OCI-LY3 (cell line): Measurements from ENCODE around the gene KLHL6.
A peak's percentile ranks its signal among the peaks of the same experiment; 100 is the strongest.
"Not testable (repeated sequence)": the region's sequence is repeated elsewhere in the genome, so short reads cannot be mapped to it uniquely, and the experiment has no call there.

Source experiments
- H2AFZ ChIP-seq: fragments of 200-600, 300-600 bp; shearing (Covaris generic); 2 replicates; pipeline ENCODE4 v1.6.0; 2014; ENCODE audit warnings: antibody characterized with exemption, low read depth, low read length
- H3K27ac ChIP-seq: fragments of 200-600, 300-600 bp; sonication (generic); 2 replicates; pipeline ENCODE4 v1.5.1; 2014; ENCODE audit warnings: mild to moderate bottlenecking, low read length, moderate library complexity, mixed read lengths
- H3K27me3 ChIP-seq: fragments of 200-600, 300-600 bp; sonication (generic); 2 replicates; pipeline ENCODE4 v1.6.1; 2014; ENCODE audit warnings: low read depth, low read length, mixed read lengths
- H3K36me3 ChIP-seq: fragments of 200-600, 300-600 bp; sonication (generic); replicated peaks from 2 replicates; pipeline ENCODE3; 2014; ENCODE audit warnings: low read depth, low read length, mixed read lengths
- H3K4me1 ChIP-seq: fragments of 300-600, 200-600 bp; sonication (generic); 2 replicates; pipeline ENCODE4 v1.6.1; 2014; ENCODE audit warnings: low read length, mixed read lengths
- H3K4me2 ChIP-seq: fragments of 200-600, 300-600 bp; sonication (generic); 2 replicates; pipeline ENCODE4 v1.6.1; 2014; ENCODE audit warnings: low read length, mixed read lengths
- H3K4me3 ChIP-seq: fragments of 300-600, 200-600 bp; sonication (generic); 2 replicates; pipeline ENCODE4 v1.5.1; 2014; ENCODE audit warnings: antibody characterized with exemption, mild to moderate bottlenecking, low read length, moderate library complexity
- H3K79me2 ChIP-seq: fragments of 300-600, 200-600 bp; shearing (Covaris generic); 2 replicates; pipeline ENCODE4 v1.6.1; 2014; ENCODE audit warnings: mild to moderate bottlenecking, low read length, mixed read lengths
- H3K9ac ChIP-seq: fragments of 300-600, 200-600 bp; shearing (Covaris generic); 2 replicates; pipeline ENCODE4 v1.6.0; 2014; ENCODE audit warnings: mild to moderate bottlenecking, low read length, moderate library complexity
- H3K9me3 ChIP-seq: fragments of 200-600, 300-600 bp; shearing (Covaris generic); 2 replicates; pipeline ENCODE4 v1.6.1; 2014; ENCODE audit warnings: low read length, mixed read lengths; ENCODE audit not compliant: insufficient read depth
- H4K20me1 ChIP-seq: fragments of 200-600, 300-600 bp; sonication (generic); 2 replicates; pipeline ENCODE4 v1.6.1; 2016; ENCODE audit warnings: low read length, mixed read lengths; ENCODE audit not compliant: insufficient read depth
- EZH2phosphoT487 ChIP-seq: fragments of 200-600 bp; shearing (Covaris generic); IDR thresholded peaks from 2 replicates; pipeline ENCODE4 v1.6.1; 2018; ENCODE audit warnings: antibody characterized with exemption, mixed run types, low read depth
- TF ChIP-seq, protein P1 (sequence below): fragments of 200-600, 300-600 bp; sonication (generic); IDR thresholded peaks from 2 replicates; pipeline ENCODE4 v1.5.1; 2014; ENCODE audit warnings: antibody characterized with exemption, low read length, low read depth

Gene KLHL6

DNA sequence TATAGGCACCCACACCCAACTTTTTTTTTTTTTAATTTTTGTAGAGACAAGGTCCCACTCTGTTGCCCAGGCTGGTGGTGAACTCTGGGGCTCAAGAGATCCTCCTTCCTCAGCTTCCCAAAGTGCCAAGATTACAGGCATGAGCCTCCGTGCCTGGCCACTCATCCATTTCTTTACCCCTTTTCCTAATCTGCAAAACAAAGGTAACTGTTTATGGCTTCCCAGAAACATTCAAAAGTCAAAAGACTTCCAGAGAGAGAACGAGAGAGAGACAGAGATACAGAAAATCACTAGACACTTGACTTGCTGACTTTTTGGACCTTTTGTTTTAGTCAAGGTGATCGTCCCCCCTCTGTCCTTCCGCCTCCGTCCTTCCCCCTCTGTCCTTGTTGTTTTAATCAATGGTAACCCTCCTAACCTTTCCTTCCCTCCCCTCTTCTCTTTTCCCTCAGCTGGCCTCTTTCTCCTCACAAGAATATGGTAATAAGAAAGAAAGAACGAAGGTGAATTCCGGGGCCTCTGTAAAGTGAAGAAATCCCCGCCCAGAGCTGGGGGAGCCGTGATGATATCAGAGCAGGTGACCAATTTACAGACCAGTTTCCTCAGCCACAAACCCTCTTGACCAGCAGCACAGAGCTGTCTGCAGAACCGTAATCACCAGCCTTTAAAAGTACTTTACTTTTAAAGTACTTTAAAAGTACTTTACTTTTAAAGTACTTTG lies 21.9 kb downstream of the KLHL6 start:
- Histone ChIP-seq H2AFZ (no peak overlapping the region), H3K4me1 (peaks cover 93% of the 10 kb centered on the region), H3K27ac (peak overlapping the region; percentile 59), H3K4me2 (peak overlapping the region; percentile 65), H3K79me2 (peaks cover 88% of the 10 kb centered on the region), H3K36me3 (peaks cover 26% of the 10 kb centered on the region), H3K4me3 (peak overlapping the region; percentile 42), H3K9me3 (peaks cover 5% of the 10 kb centered on the region; the same call in 1 of the 2 replicates), H4K20me1 (peaks cover 49% of the 10 kb centered on the region), H3K9ac (peak overlapping the region; percentile 29; the same call in 1 of the 2 replicates), H3K27me3 (no peaks in the 10 kb centered on the region)
- no peak for TF ChIP-seq EZH2phosphoT487
- TF ChIP-seq, protein P1, sequence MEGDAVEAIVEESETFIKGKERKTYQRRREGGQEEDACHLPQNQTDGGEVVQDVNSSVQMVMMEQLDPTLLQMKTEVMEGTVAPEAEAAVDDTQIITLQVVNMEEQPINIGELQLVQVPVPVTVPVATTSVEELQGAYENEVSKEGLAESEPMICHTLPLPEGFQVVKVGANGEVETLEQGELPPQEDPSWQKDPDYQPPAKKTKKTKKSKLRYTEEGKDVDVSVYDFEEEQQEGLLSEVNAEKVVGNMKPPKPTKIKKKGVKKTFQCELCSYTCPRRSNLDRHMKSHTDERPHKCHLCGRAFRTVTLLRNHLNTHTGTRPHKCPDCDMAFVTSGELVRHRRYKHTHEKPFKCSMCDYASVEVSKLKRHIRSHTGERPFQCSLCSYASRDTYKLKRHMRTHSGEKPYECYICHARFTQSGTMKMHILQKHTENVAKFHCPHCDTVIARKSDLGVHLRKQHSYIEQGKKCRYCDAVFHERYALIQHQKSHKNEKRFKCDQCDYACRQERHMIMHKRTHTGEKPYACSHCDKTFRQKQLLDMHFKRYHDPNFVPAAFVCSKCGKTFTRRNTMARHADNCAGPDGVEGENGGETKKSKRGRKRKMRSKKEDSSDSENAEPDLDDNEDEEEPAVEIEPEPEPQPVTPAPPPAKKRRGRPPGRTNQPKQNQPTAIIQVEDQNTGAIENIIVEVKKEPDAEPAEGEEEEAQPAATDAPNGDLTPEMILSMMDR, result no peak

DNA sequence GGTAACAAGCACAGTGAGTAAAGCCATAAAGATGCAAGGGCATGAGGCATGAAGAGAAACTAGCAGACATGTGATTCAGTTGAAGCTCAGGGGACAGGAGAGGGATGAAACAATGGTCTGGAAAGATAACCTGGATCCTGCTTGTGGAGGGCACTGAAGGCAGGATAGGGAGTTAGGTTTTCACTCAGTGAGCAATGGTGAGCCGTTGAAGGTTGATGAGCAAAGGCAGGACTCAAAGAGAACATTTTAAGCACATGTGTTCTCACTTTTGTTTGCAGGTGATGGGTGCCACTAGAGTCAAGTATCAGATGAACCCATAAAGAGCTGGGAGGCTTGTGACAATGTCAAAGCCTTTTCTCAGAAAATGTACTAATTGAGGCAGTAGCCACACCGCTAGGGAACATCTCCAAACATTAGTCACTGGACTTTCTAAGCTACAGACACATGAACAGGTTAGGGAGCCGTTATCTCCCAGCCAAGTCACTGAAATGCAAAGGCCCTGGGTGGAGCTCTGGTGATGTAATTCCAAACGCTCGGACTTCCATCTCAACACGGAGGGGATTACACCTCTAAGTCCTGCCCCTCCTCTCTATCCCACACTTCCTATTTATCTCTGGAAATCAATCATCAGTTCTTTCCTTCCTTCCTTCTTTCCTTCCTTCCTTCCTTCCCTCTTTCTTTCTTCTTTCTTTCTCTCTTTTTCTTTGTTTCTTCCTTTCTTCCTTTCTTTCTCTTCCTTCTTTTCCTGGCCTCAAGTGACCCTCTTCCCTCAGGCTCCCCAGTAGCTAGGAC lies 22.7 kb downstream of the KLHL6 start:
- no peak overlapping the region for H3K9ac ChIP-seq
- peaks cover 47% of the 10 kb centered on the region for H4K20me1 ChIP-seq
- no peak overlapping the region for H2AFZ ChIP-seq
- peak overlapping the region; percentile 59; the same call in 1 of the 2 replicates for H3K27ac ChIP-seq
- no peak overlapping the region; the same call in 1 of the 2 replicates for H3K4me3 ChIP-seq
- H3K9me3 ChIP-seq, result peaks cover 5% of the 10 kb centered on the region; the same call in 1 of the 2 replicates
- peaks cover 93% of the 10 kb centered on the region for H3K4me1 ChIP-seq
- peaks cover 88% of the 10 kb centered on the region for H3K79me2 ChIP-seq
- no peak for TF ChIP-seq EZH2phosphoT487
- peaks cover 29% of the 10 kb centered on the region for H3K36me3 ChIP-seq
- no peaks in the 10 kb centered on the region for H3K27me3 ChIP-seq
- H3K4me2 ChIP-seq, result peak overlapping the region; percentile 65; the same call in 1 of the 2 replicates

DNA sequence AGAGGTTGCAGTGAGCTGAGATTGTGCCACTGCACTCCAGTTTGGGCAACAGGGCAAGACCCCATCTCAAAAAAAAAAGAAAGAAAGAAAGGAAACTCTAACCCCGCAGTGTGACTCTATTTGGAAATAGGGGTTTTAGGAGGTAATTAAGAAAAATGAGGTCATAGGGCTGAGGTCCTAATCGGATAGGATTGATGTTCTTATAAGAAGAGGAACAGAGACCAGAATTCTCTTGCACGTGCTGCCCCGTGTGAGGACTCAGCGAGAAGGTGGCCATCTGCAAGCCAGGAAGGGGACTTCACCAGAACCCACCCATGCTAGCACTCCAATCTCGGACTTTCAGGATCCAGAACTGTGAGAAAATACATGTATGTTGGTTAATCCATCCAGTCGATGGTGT lies 25.8 kb downstream of the KLHL6 start:
- Histone ChIP-seq H3K79me2 (peaks cover 78% of the 10 kb centered on the region), H3K9me3 (no peaks in the 10 kb centered on the region), H3K27ac (peak overlapping the region; percentile 46), H2AFZ (no peak overlapping the region), H3K4me1 (peaks cover 90% of the 10 kb centered on the region), H3K27me3 (no peaks in the 10 kb centered on the region), H3K4me3 (0 out of 2 replicates have a peak overlapping the region, but pooled peaks have one; percentile 13), H3K4me2 (peak overlapping the region; percentile 52), H3K9ac (no peak overlapping the region), H3K36me3 (peaks cover 43% of the 10 kb centered on the region), H4K20me1 (peaks cover 46% of the 10 kb centered on the region)
- no peak for TF ChIP-seq EZH2phosphoT487

DNA sequence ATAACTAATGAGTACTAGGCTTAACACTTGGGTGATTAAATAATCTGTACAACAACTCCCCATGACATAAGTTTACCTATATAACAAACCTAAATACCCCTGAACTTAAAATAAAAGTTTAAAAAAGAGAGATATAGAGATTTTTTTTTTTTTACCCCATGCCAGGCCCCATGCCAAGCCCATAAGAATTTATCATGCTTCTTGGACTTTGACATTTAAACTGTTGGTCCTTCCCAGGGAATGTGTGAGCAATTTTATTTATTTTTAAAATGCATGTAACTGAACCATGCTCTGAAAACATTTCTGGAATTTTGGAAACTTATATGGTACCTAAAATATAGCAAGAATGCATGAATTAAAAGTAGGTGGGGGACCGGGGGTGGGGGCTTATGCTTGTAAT lies 26.3 kb downstream of the KLHL6 start:
- H3K27me3 ChIP-seq, result no peaks in the 10 kb centered on the region
- peak overlapping the region; percentile 46; the same call in 1 of the 2 replicates for H3K27ac ChIP-seq
- no peak overlapping the region for H3K4me3 ChIP-seq
- H3K79me2 ChIP-seq, result peaks cover 79% of the 10 kb centered on the region
- peaks cover 86% of the 10 kb centered on the region for H3K4me1 ChIP-seq
- no peaks in the 10 kb centered on the region for H3K9me3 ChIP-seq
- H3K36me3 ChIP-seq, result peaks cover 48% of the 10 kb centered on the region
- no peak for TF ChIP-seq EZH2phosphoT487
- TF ChIP-seq, protein P1, result no peak
- H3K9ac ChIP-seq, result no peak overlapping the region
- H2AFZ ChIP-seq, result no peak overlapping the region
- H4K20me1 ChIP-seq, result peaks cover 51% of the 10 kb centered on the region
- peak overlapping the region; percentile 52 for H3K4me2 ChIP-seq

DNA sequence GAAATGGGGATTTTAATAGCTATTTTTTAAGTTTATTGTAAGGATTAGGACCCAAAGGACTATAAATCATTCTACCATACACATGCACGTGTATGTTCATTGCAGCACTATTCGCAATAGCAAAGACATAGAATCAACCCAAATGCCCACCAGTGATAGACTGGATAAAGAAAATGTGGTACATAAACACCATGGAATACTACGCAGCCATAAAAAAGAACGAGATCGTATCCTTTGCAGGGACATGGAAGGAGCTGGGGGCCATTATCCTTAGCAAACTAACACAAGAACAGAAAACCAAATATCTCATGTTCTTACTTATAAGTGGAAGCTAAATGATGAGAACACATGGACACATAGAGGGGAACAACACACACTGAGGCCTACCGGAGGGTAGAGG lies 26.7 kb downstream of the KLHL6 start:
- peaks cover 51% of the 10 kb centered on the region for H3K36me3 ChIP-seq
- H3K4me2 ChIP-seq, result peak overlapping the region; percentile 80
- not testable (repeated sequence) for H3K9ac ChIP-seq, H3K9me3 ChIP-seq, H3K27me3 ChIP-seq, H2AFZ ChIP-seq, H3K4me3 ChIP-seq, H3K27ac ChIP-seq
- peaks cover 82% of the 10 kb centered on the region for H3K4me1 ChIP-seq
- peaks cover 79% of the 10 kb centered on the region for H3K79me2 ChIP-seq
- peaks cover 55% of the 10 kb centered on the region for H4K20me1 ChIP-seq
